Measurements from ENCODE around the gene KRTAP12-1.
"Not testable (repeated sequence)": the region's sequence is repeated elsewhere in the genome, so short reads cannot be mapped to it uniquely, and the experiment has no call there.

GRCh38 chr21:44661567-44661966, 20.4 kb downstream of the KRTAP12-1 start:
- TF ChIP-seq POLR2A, EP300, POLR2AphosphoS5 (IDR thresholded peaks at IDR 0.05): not testable (repeated sequence)

Data from suprapubic skin (tissue), 4 donors.